SK-N-SH (cell line): Measurements from ENCODE around the gene MAEA.

Source experiments
- CTCF ChIP-seq: fragments of 200-600 bp; sonication (generic); IDR thresholded peaks from 2 replicates; pipeline ENCODE4 v1.6.1; 2017; ENCODE audit warnings: antibody characterized with exemption, mild to moderate bottlenecking, moderate library complexity
- EP300 ChIP-seq, 2 experiments: IDR thresholded peaks; 2 replicates each; pipeline versions ENCODE4 v1.4.0 to v1.6.1; 2012; ENCODE audit warnings: borderline replicate concordance in 1 of 2, low read depth in 1 of 2, low read length in 1 of 2
- FOXJ3 ChIP-seq: sonication (generic); formaldehyde crosslinking; IDR thresholded peaks from 2 replicates; pipeline ENCODE4 v1.5.1; 2020; ENCODE audit warnings: mild to moderate bottlenecking, missing genetic modification reagents
- FOXM1 ChIP-seq: IDR thresholded peaks from 2 replicates; pipeline ENCODE4 v1.4.0; 2012; ENCODE audit warnings: low read depth, mild to moderate bottlenecking
- GATA2 ChIP-seq: sonication (generic); formaldehyde crosslinking; IDR thresholded peaks from 2 replicates; pipeline ENCODE4 v1.5.0; 2020; ENCODE audit warnings: mild to moderate bottlenecking, missing genetic modification reagents
- RXRA ChIP-seq: IDR thresholded peaks from 2 replicates; pipeline ENCODE4 v1.4.0; 2012; ENCODE audit warnings: low read depth, mild to moderate bottlenecking, borderline replicate concordance
- SIN3A ChIP-seq: IDR thresholded peaks from 2 replicates; pipeline ENCODE4 v1.6.1; 2012; ENCODE audit warnings: low read depth, mild to moderate bottlenecking, low read length, moderate library complexity, borderline replicate concordance
- TEAD4 ChIP-seq: IDR thresholded peaks from 2 replicates; pipeline ENCODE4 v1.4.0; 2012; ENCODE audit warnings: mild to moderate bottlenecking, borderline replicate concordance; ENCODE audit not compliant: insufficient read depth

- TF ChIP-seq CTCF (no peak), TEAD4 (no peak), FOXJ3 (CRISPR knock-in tag) (no peak), RXRA (no peak), FOXM1 (no peak), SIN3A (no peak), EP300 (IDR thresholded peaks at IDR 0.05; ENCODE audit: borderline replicate concordance in 1 of 2, low read depth in 1 of 2, low read length in 1 of 2) (no peak), GATA2 (CRISPR knock-in tag) (no peak)
These were observed 36.7 kb upstream of the MAEA start for GRCh38 chr4:1252928-1253492.
